Activated T-helper 9 cell treated with anti-CD3 and anti-CD28 coated beads, Interleukin-2, amount 50 U/mL, for 16 hours (primary cell): ENCODE measurements around the gene TBCD.

Experiments
- DNase-seq: peaks from one replicate; pipeline ENCODE4 v3.0.0-alpha.2; 2020; ENCODE audit warnings: low read depth

Gene TBCD

DNA sequence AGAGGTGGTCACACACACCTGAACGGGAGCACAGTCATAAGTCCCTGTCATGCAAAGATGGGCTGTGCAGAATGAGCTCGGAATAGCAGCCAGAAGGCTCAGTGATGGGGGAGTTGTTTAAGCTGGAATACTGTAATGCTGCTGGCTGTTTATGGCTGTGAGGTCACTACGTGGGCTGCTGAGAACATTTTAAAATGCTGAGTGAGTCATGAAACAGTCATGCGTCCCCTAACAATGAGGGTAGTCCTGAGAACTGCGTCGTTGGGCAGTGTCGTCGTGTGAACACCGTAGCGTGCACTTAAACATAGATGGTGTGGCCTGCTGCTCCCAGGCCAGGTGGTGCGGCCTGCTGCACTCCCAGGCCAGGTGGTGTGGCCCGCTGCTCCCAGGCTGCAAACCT lies 39.7 kb downstream of the TBCD start:
- DNase-seq, result no peak

DNA sequence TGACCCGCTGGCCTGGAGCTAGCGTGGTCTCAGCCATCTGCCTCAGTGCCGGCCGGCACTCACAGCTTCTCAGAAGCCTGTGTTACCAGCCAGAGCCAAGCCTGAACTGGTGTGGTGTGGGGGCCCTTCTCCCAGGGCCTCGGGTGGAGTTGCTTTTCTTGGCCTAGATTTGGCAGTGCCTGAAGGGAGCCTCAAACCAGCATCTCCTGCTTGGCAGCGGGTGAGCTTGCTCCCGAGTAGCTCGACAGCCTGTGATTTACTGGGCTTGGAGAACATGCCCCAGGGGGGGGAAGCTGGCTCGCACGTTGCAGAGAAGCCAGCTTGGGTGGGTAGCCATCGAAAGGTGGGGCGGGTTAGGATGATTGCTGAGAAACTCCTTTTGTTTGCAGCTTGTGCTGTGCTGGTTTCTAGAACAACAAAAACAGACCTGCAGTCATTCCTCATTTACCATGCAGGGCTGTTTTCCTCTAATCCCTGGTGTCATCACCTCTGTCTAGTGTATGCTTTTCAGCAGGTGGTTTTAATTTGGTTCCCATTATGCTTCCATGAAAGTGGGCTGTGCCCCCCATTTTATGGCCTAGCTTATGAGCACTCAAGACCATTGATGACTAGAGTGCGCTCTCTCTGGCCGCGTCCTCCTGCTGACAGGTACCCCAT lies 42.2 kb downstream of the TBCD start:
- no peak for DNase-seq

DNA sequence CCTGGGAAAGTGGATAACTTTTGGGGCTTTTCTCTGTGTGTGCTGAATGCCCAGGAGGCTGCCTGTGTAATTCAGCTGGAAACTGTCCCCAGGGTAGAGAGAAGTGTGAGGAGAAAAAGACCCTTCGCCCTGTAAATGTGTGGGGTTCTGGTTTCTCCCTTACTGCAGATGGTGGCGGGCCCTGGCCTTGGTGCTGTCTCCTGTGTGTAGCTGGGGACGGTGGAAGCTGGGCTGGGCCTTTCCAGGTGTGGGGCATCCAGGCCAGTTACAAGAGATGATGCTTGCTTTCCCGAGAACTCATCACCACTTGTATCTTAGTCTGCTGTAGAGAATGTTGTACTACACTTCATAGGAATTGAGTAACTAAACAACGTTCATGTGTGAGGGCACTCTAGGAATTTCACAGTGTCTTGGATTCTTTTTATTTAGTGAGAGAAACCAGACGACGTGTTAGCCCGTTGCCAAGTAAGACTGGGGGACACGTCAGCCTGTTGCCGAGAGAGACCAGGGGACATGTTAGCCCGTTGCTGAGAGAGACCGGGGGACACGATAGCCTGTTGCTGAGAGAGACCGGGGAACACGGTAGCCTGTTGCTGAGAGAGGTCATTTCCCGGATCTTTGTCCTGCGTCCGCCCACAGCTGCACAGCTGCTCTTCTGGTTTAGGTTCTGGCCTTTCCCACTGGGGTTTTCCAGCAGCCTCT lies 43.1 kb downstream of the TBCD start:
- no peak for DNase-seq

DNA sequence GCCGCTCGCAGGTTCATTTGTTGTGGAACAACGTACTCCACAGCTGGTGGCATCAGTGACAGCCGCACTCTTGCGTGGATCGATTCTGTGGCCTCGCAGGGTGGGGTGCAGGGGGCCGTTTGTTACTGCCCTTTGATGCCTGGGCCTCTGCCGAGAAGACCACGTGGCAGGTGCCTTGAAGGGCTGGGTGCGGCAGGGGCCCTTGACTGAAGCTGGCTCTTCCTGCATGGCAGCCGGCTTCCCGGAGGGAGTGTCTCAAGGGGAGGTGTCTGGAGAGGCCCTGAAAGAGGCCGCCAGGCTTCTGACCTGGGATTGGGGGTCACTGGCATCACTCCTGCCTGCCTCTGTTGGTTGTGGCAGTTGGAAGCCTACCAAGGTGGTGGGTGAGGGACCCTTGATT lies 43.8 kb downstream of the TBCD start:
- DNase-seq, result no peak

DNA sequence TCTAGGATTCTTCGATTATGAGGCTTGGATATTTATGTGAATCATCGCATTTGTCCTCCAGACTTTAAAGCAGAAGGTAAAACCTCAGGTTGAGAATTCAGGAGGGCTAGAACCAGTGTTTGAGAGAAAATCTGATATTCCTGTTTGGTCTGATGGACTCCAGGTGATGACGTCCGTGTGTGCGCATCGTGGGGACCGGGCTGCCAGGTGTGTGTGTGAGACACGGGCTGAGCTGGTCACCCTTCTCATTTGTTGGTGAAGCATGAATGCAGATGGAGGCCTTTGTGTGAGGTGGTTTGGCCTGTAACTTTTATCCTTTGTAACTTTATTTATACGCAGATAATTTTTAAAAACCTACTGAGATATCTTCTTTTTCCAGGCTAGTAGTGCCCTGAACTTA lies 45.2 kb downstream of the TBCD start:
- DNase-seq, result no peak

DNA sequence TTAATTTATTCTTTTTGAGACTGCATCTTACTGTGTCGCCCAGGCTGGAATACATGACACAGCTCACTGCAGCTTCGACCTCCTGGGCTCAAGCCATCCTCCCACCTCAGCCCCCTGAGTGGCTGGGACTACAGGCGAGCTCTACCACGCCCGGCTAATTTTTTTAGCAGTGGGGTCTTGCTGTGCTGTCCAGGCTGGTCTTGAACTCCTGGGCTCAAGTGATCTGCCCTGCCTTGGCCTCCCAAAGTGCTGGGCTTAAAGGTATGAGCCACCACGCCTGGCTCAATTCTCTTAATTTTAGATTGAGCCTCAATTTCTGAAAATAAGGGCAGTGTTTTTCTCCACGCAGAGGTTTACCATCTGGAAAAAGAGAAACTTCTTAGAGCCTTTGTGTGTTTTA lies 46.9 kb downstream of the TBCD start:
- DNase-seq, result no peak

DNA sequence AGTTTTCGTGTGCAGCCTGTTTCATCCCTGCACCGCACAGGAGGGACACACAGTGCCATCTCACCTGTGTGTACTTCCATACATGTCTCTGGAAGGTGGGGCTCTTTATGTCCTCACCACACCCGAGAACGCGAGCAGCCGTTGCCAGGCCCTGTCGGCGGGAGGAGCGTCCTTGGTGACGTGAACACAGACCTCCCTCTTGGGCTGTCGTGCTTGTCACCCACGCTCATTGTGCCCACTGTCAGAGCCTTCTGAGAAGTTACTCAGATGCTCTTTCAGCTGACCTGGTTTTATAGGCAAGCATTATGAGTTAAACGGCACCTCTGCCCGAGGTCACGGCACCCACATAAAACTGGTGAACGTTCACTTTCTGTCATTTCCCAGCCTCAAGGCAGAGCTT lies 47.7 kb downstream of the TBCD start:
- no peak for DNase-seq

DNA sequence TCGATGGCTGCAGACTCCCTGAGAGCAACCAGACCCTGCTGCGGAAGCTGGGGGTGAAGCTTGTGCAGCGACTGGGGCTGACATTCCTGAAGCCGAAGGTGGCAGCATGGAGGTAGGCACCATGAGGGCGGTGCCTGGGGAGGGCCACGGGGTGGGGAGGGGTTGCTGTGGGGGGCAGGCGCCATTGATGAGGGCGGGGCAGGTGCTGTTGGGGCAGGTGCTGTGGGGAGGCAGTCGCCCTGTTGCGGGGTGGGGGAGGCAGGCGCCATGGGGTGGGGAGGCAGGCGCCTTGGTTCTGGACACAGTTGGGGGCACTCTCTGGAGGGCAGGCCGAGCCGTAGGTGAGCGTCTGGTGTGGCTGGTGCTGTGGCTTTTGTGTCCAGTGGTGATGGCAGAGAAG lies 49.0 kb downstream of the TBCD start:
- DNase-seq, result no peak

DNA sequence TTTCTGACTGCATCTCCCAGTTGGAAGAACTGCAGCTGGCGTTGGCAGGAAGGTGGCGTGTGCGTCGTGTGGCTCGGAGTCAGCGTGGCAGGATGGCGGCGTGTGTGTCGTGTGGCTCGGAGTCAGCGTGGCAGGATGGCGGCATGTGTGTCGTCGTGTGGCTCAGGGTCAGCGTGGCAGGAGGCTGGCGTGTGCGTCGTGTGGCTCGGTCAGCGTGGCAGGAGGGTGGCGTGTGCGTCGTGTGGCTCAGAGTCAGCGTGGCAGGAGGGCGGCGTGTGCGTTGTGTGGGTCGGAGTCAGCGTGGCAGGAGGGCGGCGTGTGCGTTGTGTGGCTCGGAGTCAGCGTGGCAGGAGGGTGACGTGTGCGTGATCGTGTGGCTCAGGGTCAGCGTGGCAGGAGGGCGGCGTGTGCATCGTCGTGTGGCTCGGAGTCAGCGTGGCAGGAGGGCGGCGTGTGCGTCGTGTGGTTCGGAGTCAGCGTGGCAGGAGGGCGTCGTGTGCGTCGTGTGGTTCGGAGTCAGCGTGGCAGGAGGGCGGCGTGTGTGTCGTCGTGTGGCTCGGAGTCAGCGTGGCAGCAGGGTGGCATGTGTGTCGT lies 49.6 kb downstream of the TBCD start:
- DNase-seq, result no peak

DNA sequence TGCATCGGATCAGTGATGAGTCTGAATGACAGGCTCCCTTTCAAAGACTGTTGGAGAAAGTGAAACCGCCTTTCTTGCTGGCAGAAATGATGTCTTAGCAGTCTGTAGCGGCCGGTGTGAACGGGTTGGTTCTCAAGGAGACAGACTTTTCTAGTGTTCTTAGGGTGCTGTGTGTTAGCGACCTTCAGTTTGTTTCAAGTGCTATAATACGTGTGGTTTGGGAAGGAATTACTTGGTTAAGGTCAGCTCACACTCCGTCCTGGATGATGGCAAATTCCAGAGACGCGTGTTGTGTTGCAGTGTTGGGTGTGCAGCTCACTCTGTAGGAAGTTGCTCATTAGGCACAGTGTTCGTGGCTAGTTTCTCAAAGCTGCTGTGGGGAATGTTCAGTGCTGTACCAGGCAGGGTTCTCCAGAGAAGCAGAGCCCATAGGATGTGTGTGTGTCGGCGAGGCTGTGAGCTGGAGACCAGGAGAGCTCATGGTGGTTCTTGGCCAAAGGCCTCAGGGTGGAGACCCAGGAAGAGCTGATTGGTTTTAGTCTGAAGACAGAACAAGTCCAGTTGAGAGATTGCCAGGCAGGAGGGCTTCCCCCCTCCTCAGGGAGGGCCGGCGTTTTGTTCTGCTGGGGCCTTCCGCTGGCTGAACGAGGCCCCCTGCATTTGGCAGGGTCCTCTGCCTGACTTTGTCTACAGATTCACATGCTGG lies 50.4 kb downstream of the TBCD start:
- no peak for DNase-seq

DNA sequence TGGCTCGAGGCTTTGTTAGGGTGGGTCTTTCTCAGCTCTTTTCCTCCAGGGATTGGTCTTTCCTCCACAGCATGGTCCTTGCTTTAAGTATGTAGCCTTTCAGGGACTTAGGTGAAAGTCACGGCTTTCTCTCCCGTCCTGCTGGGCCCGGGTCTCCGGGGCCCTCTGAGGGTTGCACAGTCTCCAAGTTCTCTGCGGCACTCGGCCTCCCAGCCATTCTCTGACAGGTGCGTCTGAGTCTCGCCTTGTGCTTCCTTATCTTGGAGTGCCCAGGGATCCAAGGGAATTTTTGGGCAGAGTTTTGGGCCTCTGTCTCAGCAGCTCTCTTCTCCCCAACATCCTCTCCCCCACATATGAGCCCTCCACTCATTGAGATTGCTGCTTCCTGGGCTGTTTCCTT lies 51.3 kb downstream of the TBCD start:
- DNase-seq, result no peak

DNA sequence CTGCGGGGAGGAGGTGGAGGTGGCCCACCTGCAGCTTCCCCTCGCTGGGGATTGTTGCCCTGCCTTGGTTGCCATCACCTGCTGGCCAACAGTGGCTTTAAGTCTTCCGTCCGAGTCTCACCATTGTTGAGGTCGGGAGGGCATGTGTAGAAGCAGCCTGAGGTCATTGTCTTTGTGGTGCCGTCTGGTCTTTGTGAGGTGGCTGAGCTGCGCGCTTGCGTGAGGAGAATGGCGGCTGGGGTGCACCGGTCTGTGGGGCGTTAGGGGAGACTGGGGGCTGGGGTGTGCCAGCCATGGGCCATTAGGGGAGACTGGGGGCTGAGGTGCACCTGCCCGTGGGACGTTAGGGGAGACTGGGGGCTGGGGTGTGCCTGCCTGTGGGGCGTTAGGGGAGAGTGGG lies 51.7 kb downstream of the TBCD start:
- no peak for DNase-seq

DNA sequence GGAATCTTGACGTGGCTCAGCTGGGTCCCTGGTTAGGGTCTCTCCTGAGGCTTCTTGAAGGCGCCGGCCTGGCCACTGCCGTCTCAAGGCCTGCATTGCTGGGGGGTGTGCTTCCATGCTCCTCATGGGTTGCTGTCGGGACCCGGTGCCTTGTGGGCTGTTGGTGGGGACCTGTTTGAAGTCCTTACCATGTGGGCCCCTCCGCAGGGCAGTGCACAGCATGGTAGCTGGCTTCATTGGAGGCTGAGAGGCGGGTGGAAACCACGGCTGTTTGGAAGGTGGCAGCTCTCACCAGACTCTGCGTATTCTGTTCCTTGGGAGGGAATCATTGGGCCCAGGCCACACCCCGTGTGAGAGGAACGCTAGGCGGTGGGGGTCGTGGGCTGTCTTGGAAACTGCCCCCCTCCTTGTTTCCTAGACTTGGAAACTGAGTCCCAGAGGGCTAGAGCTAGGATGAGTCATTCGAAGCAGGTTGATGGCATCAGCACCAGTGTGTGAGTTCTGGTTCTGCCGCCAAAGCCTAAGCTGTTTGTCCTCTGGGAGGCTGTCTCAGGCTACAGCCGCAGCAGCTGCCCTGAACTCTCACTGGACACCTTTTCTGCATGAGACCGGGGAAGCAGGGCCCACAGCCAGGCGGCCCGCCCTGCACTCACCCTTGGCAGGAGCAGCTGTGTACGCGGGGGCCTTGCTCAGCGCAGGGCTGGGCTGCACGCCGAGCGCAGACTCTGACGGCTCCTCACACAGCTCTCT lies 52.8 kb downstream of the TBCD start:
- DNase-seq, result no peak

DNA sequence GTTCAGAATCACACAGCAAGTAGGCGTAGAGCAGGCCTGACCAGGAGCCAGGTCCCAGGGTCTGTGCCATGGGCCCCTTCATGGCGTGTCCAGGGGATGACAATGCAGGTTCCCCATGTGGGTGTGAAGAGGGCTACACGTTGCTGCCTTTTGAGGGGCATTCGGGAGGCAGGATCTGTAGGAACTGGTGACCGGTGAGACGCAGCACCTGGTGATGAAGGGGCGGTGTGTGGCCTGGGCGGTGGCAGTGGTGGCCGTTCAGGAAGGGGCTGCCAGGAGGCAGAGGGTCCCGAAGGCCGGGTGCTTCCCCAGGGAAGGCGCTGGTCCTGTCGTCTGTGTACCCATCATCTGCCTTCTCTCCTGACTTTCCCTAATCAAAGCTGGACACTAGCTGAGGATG lies 53.4 kb downstream of the TBCD start:
- no peak for DNase-seq

DNA sequence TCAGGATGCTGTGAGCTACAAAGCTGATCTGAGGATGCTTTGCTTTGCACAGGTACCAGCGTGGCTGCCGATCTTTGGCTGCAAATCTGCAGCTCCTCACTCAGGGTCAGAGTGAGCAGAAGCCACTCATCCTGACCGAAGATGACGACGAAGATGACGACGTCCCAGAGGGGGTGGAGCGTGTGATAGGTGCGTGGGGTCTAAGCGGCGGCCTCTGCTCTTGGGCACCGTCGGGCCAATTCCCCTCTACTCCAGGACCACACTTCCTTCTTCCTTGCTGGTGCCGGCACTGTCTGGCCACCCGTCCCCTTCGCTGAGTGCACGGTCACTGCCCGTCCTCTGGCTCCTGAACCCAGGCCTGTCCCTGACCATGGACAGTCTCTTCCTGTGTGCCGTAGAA lies 54.0 kb downstream of the TBCD start:
- DNase-seq, result no peak

DNA sequence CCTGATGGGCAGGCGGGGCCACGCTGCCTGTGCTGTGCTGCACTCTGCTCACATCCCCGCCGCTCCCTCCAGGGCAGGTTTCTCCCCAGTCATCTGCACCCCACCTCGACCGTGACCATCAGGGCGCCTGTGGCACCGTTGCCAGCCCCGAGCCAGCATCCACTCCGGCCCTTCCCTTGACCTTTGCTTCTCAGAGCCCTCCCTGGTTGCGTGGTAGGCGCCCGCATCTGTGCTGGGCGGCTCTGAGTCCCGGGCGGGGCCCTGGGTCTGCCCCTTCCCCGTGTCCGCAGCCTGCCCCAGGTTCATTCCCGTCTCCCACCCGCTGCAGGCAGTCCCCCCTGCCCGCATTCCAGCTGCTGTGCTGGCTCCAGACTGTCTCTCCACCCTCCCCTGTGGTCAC lies 54.8 kb downstream of the TBCD start:
- DNase-seq, result no peak

DNA sequence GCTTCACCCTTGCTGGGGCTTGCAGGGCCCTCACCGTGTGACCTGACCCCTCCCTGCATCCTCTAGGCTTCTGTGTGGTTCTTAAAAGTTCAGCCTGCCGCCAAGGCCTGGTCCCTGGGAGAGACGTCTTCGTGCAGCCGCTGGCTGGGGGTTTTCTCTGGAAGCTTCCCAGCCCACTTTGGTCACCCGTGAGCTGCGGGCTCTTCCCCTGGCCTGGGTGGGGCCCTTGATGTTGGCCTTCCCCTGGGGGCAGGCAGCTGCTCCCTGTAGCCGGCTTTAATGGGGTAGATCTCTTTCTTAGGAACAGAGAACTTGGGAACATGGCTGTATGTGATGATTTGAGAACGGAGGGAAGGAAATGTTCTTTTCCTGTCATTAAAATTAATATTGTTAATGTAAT lies 55.2 kb downstream of the TBCD start:
- DNase-seq, result no peak

DNA sequence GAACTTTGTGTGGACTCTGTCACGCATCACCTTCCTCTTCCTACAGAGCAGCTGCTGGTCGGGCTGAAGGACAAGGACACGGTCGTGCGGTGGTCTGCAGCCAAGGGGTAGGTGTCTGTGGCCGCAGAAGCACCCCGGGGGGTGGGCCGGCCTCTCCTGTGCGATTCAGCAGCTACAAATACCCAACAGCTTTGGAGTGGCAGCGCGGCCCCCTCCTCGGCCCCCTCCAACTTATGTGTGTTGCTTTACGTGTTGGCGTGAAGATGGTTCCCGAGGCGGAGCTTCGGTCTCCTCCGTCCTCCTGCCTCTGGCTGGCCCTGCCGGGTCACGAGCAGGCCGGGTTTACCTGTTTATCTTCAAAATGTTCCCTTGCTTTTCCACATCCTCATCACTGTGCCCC lies 55.7 kb downstream of the TBCD start:
- no peak for DNase-seq

DNA sequence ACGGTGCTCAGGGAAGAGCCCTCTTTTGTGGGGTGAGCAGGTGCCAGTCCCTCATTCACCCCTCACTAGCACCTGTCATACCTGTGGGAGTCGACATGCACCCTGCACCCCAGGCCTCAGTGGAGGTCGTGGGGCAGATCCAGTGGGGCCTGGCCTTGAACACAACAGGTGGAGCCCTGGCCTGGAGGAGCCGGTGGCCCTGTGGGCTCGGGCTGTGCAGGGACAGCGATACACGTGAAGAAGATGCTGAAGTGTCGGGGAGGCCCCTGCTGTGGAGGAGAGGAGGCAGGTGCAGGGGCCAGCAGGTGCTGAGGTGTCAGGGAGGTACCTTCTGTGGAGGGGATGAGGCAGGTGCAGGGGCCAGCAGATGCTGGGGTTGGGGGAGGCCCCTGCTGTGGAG lies 56.1 kb downstream of the TBCD start:
- DNase-seq, result no peak

DNA sequence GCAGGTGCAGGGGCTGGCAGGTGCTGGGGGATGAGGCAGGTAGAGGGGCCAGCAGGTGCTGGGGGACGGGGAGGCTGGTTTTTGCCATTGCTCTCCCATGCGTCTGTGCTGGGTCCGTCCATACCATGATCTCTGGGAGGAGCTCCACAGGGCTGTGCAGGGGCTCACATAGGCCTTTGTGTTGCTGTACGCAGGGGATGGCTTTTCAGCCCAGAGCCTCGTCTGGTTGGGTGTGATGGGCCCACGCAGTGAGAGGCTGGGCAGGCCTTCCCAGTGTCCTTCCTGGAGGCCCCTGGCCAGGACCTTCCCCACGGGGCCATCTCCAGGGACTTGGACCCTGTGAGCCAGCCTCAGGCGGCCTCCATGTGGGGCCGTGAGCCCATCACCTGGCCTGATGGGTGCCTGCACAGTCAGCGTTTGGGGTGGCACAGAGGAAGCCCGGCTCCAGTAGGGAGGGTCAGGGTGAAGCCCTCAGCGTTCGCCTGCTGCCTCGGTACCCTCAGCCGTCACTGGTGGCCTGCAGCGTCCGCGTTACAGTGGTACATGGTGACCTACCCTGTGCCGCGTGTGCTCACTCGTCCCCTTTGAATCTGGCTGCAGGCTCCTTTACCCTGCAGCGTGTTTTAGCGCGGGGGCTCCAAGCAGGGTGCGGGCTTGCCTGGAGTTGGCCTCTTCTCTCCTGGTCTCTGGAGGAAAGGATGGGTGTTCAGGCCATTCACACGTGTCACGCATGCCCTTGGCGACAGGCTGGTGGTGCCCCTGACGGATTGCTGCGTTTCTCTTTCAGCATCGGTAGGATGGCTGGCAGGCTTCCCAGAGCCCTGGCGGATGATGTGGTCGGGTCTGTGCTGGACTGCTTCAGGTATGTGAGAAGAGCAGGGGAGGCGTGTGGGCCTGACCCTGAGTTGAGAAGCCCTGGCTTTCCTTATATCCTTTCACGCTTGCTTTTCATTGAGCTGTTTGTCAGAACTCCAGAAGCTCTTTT lies 57.3 kb downstream of the TBCD start:
- no peak for DNase-seq
